HepG2 (cell line): Measurements from ENCODE around the gene NFAT5. TPM values are rescaled to one million over a fixed set of nuclear protein-coding genes. Genes with fewer than 3 reads are reported as not detected.

ENCODE experiments used
- ATAC-seq: fragments of 200-7000 bp; cut with Tn5 transposase; 3 replicates; pipeline ENCODE4 v1.9.1; 2020; ENCODE audit warnings: mild to moderate bottlenecking, moderate library complexity
- BruUV-seq: library from RNA; stranded (reverse); fragments of 400-500 nt; replicated peaks from 2 replicates; lab custom pipeline; 2021; lab: Mats Ljungman, UMichigan
- CTCF ChIA-PET: fragments of 300-600 bp; formaldehyde crosslinking; extraction: SDS; loops from one replicate; lab custom pipeline; 2021; ENCODE audit warnings: low total read pairs, inconsistent platforms, low intra/inter-chr PET ratio; lab: Yijun Ruan, JAX
- POLR2A ChIA-PET: fragments of 350-600 bp; sonication (Branson Sonifier 250); formaldehyde crosslinking; loops from one replicate; lab custom pipeline; 2020; ENCODE audit warnings: antibody characterized with exemption, inconsistent platforms; lab: Yijun Ruan, JAX
- DNase-seq: peaks from one replicate; pipeline ENCODE4 v3.0.0-alpha.2; 2015; ENCODE audit warnings: low spot score
- FAIRE-seq: peaks from 3 replicates; lab custom pipeline; 2011; peaks lifted over from hg19 to GRCh38; lab: Jason Lieb, UNC
- H2AFZ ChIP-seq: one replicate; pipeline ENCODE4 v1.6.1; 2011; ENCODE audit warnings: low read length, inconsistent platforms
- H3K27ac ChIP-seq: fragments of 300-600 bp; 3 replicates; pipeline ENCODE4 v1.8.0; 2011; ENCODE audit warnings: mixed run types, mild to moderate bottlenecking, mixed read lengths, low read length, inconsistent platforms; ENCODE audit not compliant: insufficient read depth; ENCODE audit errors: extremely low read length
- H3K27me3 ChIP-seq, 2 experiments: fragments of 200-600 bp in 1 of 2; 2 replicates in 1 of 2; 3 replicates in 1 of 2; pipeline versions ENCODE4 v1.6.0 to v1.8.0; 2011; ENCODE audit warnings: low read length in 2 of 2, mild to moderate bottlenecking in 2 of 2, moderate library complexity in 2 of 2, inconsistent platforms in 1 of 2; ENCODE audit not compliant: insufficient read depth in 2 of 2, control insufficient read depth in 1 of 2
- H3K36me3 ChIP-seq, 2 experiments: fragments of 200-600 bp in 1 of 2; replicated peaks in 1 of 2; 2 replicates in 1 of 2; 3 replicates in 1 of 2; pipeline versions ENCODE4 v1.5.1 to v1.8.0; 2011; ENCODE audit warnings: low read length in 2 of 2, inconsistent platforms in 1 of 2; ENCODE audit not compliant: insufficient read depth in 2 of 2, control insufficient read depth in 1 of 2
- H3K4me1 ChIP-seq: 2 replicates; pipeline ENCODE4 v1.5.1; 2012; ENCODE audit warnings: low read length, inconsistent platforms; ENCODE audit not compliant: insufficient read depth
- H3K4me2 ChIP-seq: 2 replicates; pipeline ENCODE4 v1.6.0; 2011; ENCODE audit warnings: low read depth, low read length, inconsistent platforms
- H3K4me3 ChIP-seq, 3 experiments: fragments of 200-600 bp in 1 of 3; sonication (generic), shearing (Covaris generic) in 1 of 3; replicated peaks in 1 of 3; 2 replicates each; pipeline ENCODE4 v1.5.1; 2011 to 2016; ENCODE audit warnings: low read length in 3 of 3, inconsistent platforms in 2 of 3, low read depth in 2 of 3, mild to moderate bottlenecking in 2 of 3, control low read depth in 1 of 3, mixed read lengths in 1 of 3; ENCODE audit not compliant: insufficient read depth in 1 of 3
- H3K79me2 ChIP-seq: one replicate; pipeline ENCODE4 v1.6.1; 2011; ENCODE audit warnings: low read length, inconsistent platforms; ENCODE audit not compliant: insufficient read depth
- H3K9ac ChIP-seq: 2 replicates; pipeline ENCODE4 v1.6.0; 2011; ENCODE audit warnings: mild to moderate bottlenecking, low read depth, low read length, inconsistent platforms; ENCODE audit not compliant: insufficient read depth
- H3K9me3 ChIP-seq: 2 replicates; pipeline ENCODE4 v1.5.1; 2012; ENCODE audit warnings: mild to moderate bottlenecking, low read length
- H4K20me1 ChIP-seq: 2 replicates; pipeline ENCODE4 v1.6.0; 2011; ENCODE audit warnings: inconsistent platforms, mild to moderate bottlenecking, low read length, moderate library complexity; ENCODE audit not compliant: insufficient read depth
- CREB3 ChIP-seq: sonication (generic); formaldehyde crosslinking; IDR thresholded peaks from 2 replicates; pipeline ENCODE4 v1.5.0; 2020; ENCODE audit warnings: missing genetic modification reagents
- GATAD1 ChIP-seq: IDR thresholded peaks from 2 replicates; pipeline ENCODE4 v1.6.1; 2016; ENCODE audit warnings: missing genetic modification reagents, missing compliant biosample characterization
- KDM3A ChIP-seq: IDR thresholded peaks from 2 replicates; pipeline ENCODE4 v1.6.1; 2018; ENCODE audit warnings: low read depth, missing compliant biosample characterization
- SNRNP70 ChIP-seq: fragments of 200-400 bp; formaldehyde crosslinking; IDR thresholded peaks from 2 replicates; pipeline ENCODE4 v1.6.1; 2017; ENCODE audit warnings: mild to moderate bottlenecking, low read depth, low read length, moderate library complexity
- TBX2 ChIP-seq: sonication (generic); formaldehyde crosslinking; IDR thresholded peaks from 2 replicates; pipeline ENCODE4 v1.5.0; 2020; ENCODE audit warnings: missing genetic modification reagents, mild to moderate bottlenecking, borderline replicate concordance
- TIGD3 ChIP-seq: sonication (generic); formaldehyde crosslinking; IDR thresholded peaks from 2 replicates; pipeline ENCODE4 v1.5.1; 2020; ENCODE audit warnings: mild to moderate bottlenecking, missing genetic modification reagents, borderline replicate concordance
- ZBTB21 ChIP-seq: sonication (generic); formaldehyde crosslinking; IDR thresholded peaks from 2 replicates; pipeline ENCODE4 v1.4.0; 2020; ENCODE audit warnings: missing genetic modification reagents
- ZNF430 ChIP-seq: sonication (generic); formaldehyde crosslinking; IDR thresholded peaks from 2 replicates; pipeline ENCODE4 v1.9.0; 2021; ENCODE audit warnings: mild to moderate bottlenecking, missing genetic modification reagents
- ZNF44 ChIP-seq: sonication (generic); formaldehyde crosslinking; IDR thresholded peaks from 2 replicates; pipeline ENCODE4 v1.5.1; 2020; ENCODE audit warnings: mild to moderate bottlenecking, missing genetic modification reagents
- ZNF691 ChIP-seq: sonication (generic); formaldehyde crosslinking; IDR thresholded peaks from 2 replicates; pipeline ENCODE4 v1.4.0; 2020; ENCODE audit warnings: missing genetic modification reagents, low read depth, mild to moderate bottlenecking, borderline replicate concordance
- ZNF773 ChIP-seq: sonication (generic); formaldehyde crosslinking; IDR thresholded peaks from 2 replicates; pipeline ENCODE4 v1.4.0; 2020; ENCODE audit warnings: missing genetic modification reagents, borderline replicate concordance
- ZNF891 ChIP-seq: sonication (generic); formaldehyde crosslinking; IDR thresholded peaks from 2 replicates; pipeline ENCODE4 v1.5.0; 2020; ENCODE audit warnings: mild to moderate bottlenecking, missing genetic modification reagents
- ZZZ3 ChIP-seq: sonication (generic); formaldehyde crosslinking; IDR thresholded peaks from 2 replicates; pipeline ENCODE4 v1.4.0; 2020; ENCODE audit warnings: missing genetic modification reagents, mild to moderate bottlenecking, borderline replicate concordance
- WGBS: methylation state at CpG from one replicate; pipeline ENCODE4 v1.1.6; 2017; ENCODE audit warnings: low lambda C conversion rate; 5-methylcytosine and 5-hydroxymethylcytosine counted together
- in situ Hi-C: cut with HindIII; loops from 2 replicates; pipeline ENCODE4 v1.10.0; 2017; ENCODE audit warnings: low pct_unique_long_range_greater_than_20kb; ENCODE audit not compliant: extremely low pct_ligation_motif_present
- intact Hi-C: fragments of 100-400 bp; cut with micrococcal nuclease; formaldehyde crosslinking; loops from one replicate; pipeline ENCODE4 v1.10.0; 2022; ENCODE audit not compliant: unreplicated experiment
- polyA plus RNA-seq, 8 experiments: library from polyadenylated mRNA; depleted of rRNA in 3 of 8; stranded (reverse) in 7 of 8; unstranded in 1 of 8; fragments of >200 nt; fragmentation: Illumina TruSeq in 4 of 8; extraction: Trizol in 4 of 8; gene quantifications; 2 replicates each; pipeline versions ENCODE4 v1.2.1 to v1.2.3, GENCODE V29; 2011 to 2016; ENCODE audit warnings: low read depth in 4 of 8, missing spikeins in 1 of 8, mixed read lengths in 1 of 8; ENCODE audit not compliant: insufficient read depth in 1 of 8
- total RNA-seq, 5 experiments: library from RNA; depleted of rRNA; stranded (reverse); fragments of >200 nt; fragmentation: Illumina TruSeq; extraction: Trizol; gene quantifications; 2 replicates each; pipeline ENCODE4 v1.2.3, GENCODE V29; 2016; ENCODE audit warnings: low read depth in 1 of 5
- TF ChIP-seq, protein P1 (sequence below): sonication (generic); formaldehyde crosslinking; IDR thresholded peaks from 2 replicates; pipeline ENCODE4 v1.5.0; 2020; ENCODE audit warnings: mild to moderate bottlenecking, missing genetic modification reagents, moderate library complexity

The NFAT5 gene
- total and polyA plus RNA-seq, 2 of the 13 experiments (the other 11 are each of a cell fraction or from before 2014, with no cell fraction given) = 20.5 to 54.3 TPM

GRCh38 chr16:69616082-69616481 is 50.3 kb downstream of the NFAT5 start:
- DNase-seq (no peak), ATAC-seq (peak; percentile 43), FAIRE-seq (no peak)
- no peak for TF ChIP-seq ZNF430 (CRISPR knock-in tag)
- TF ChIP-seq, protein P1, sequence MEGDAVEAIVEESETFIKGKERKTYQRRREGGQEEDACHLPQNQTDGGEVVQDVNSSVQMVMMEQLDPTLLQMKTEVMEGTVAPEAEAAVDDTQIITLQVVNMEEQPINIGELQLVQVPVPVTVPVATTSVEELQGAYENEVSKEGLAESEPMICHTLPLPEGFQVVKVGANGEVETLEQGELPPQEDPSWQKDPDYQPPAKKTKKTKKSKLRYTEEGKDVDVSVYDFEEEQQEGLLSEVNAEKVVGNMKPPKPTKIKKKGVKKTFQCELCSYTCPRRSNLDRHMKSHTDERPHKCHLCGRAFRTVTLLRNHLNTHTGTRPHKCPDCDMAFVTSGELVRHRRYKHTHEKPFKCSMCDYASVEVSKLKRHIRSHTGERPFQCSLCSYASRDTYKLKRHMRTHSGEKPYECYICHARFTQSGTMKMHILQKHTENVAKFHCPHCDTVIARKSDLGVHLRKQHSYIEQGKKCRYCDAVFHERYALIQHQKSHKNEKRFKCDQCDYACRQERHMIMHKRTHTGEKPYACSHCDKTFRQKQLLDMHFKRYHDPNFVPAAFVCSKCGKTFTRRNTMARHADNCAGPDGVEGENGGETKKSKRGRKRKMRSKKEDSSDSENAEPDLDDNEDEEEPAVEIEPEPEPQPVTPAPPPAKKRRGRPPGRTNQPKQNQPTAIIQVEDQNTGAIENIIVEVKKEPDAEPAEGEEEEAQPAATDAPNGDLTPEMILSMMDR (CRISPR knock-in tag) = 0 out of 2 replicates have a peak, but pooled peaks have one; percentile 5
- TF ChIP-seq TBX2 = 0 out of 2 replicates have a peak, but pooled peaks have one; percentile 2
- no peak for TF ChIP-seq ZNF891 (CRISPR knock-in tag)
- ChIA-PET CTCF (no interaction called here), POLR2A (interaction anchor here (1.4 kb wide), 1 partner anchor 56 kb away, joined by 4 read pairs; no protein-coding TSS in a partner anchor)
- H3K79me2 ChIP-seq = peaks cover 87% of the 10 kb centered on the region
- no TSS peak for BruUV-seq
- H3K4me3 ChIP-seq = no peak overlapping the region
- intact Hi-C loops (no loop called here), in situ Hi-C loops (no loop called here)
- H3K27me3 ChIP-seq = no peaks in the 10 kb centered on the region
- H3K4me2 ChIP-seq = no peak overlapping the region
- peaks cover 64% of the 10 kb centered on the region for H4K20me1 ChIP-seq
- H3K36me3 ChIP-seq = peaks cover 5 to 30% of the 10 kb centered on the region in 2 experiments; a peak in 4 of 5 replicates
- H3K9me3 ChIP-seq = no peaks in the 10 kb centered on the region
- no peak overlapping the region for H2AFZ ChIP-seq
- H3K27ac ChIP-seq = no peak overlapping the region
- WGBS = 96% methylated on average over 4 of the region's 4 CpGs
- no peak overlapping the region for H3K9ac ChIP-seq
- peaks cover 59% of the 10 kb centered on the region for H3K4me1 ChIP-seq

GRCh38 chr16:69618307-69618706 is 52.5 kb downstream of the NFAT5 start:
- Histone ChIP-seq H3K27ac (no peak overlapping the region), H3K4me1 (peaks cover 39% of the 10 kb centered on the region), H3K9ac (no peak overlapping the region), H3K4me2 (no peak overlapping the region), H2AFZ (no peak overlapping the region), H3K27me3 (no peaks in the 10 kb centered on the region), H4K20me1 (peaks cover 54% of the 10 kb centered on the region), H3K36me3 (peaks cover 3 to 30% of the 10 kb centered on the region in 2 experiments; a peak in 4 of 5 replicates), H3K4me3 (no peak overlapping the region), H3K9me3 (no peaks in the 10 kb centered on the region), H3K79me2 (peaks cover 85% of the 10 kb centered on the region)
- in situ Hi-C loops = no loop called here
- intact Hi-C loops = no loop called here
- CTCF ChIA-PET = no interaction called here
- POLR2A ChIA-PET = no interaction called here
- no peak for DNase-seq
- FAIRE-seq = no peak
- BruUV-seq = no TSS peak
- ATAC-seq = no peak
- 89% methylated on average over 1 of the region's 1 CpG for WGBS
- TF ChIP-seq ZNF773 (no peak), SNRNP70 (no peak), CREB3 (CRISPR knock-in tag) (no peak), KDM3A (no peak), GATAD1 (CRISPR knock-in tag) (no peak), ZNF691 (CRISPR knock-in tag) (no peak), TIGD3 (no peak), ZZZ3 (no peak), ZNF44 (CRISPR knock-in tag) (no peak), ZBTB21 (no peak)
